22Rv1 (cell line): ENCODE results near the gene SGPL1.

Experiments used
- H3K27ac ChIP-seq: fragments of 450-650 bp; 2 replicates; pipeline ENCODE4 v1.5.1; 2017
- CTCF ChIP-seq: fragments of 450-650 bp; IDR thresholded peaks from 2 replicates; pipeline ENCODE4 v1.5.1; 2017; ENCODE audit warnings: mild to moderate bottlenecking
- ZFX ChIP-seq: fragments of 450-650 bp; IDR thresholded peaks from 2 replicates; pipeline ENCODE4 v1.6.1; 2017; ENCODE audit warnings: antibody characterized with exemption, borderline replicate concordance

SGPL1 gene

GRCh38 chr10:70874061-70874460, 58.3 kb downstream of the SGPL1 start:
- TF ChIP-seq CTCF (no peak), ZFX (no peak)

GRCh38 chr10:70879207-70879606, 63.5 kb downstream of the SGPL1 start:
- no peak for TF ChIP-seq ZFX
- TF ChIP-seq CTCF, result no peak
- no peak overlapping the region for H3K27ac ChIP-seq

More at GRCh38 chr10:70874061-70874460, 58.3 kb downstream of the SGPL1 start:
- H3K27ac ChIP-seq, result no peak overlapping the region

- TF ChIP-seq ZFX, result no peak
- peak; percentile 93 for TF ChIP-seq CTCF
- H3K27ac ChIP-seq, result no peak overlapping the region
Observed at GRCh38 chr10:70880077-70880534, 64.4 kb downstream of the SGPL1 start.

GRCh38 chr10:70884741-70885140, 69.0 kb downstream of the SGPL1 start:
- TF ChIP-seq CTCF, result no peak
- TF ChIP-seq ZFX, result no peak
- H3K27ac ChIP-seq, result no peak overlapping the region

- no peak overlapping the region for H3K27ac ChIP-seq
- TF ChIP-seq ZFX, result no peak
Observed at GRCh38 chr10:70885481-70885880, 69.7 kb downstream of the SGPL1 start.

- H3K27ac ChIP-seq, result no peak overlapping the region
Observed at GRCh38 chr10:70885931-70886903, 70.5 kb downstream of the SGPL1 start.

More at GRCh38 chr10:70885931-70886903, 70.5 kb downstream of the SGPL1 start:
- TF ChIP-seq ZFX, result no peak
- TF ChIP-seq CTCF, result no peak
